Bronchial epithelial cell (primary cell): ENCODE measurements around the gene GSTO1. TPM values are rescaled to one million over a fixed set of nuclear protein-coding genes. Genes with fewer than 3 reads are reported as not detected.
A peak's percentile ranks its signal among the peaks of the same experiment; 100 is the strongest.

Source experiments
- DNase-seq: peaks from one replicate; pipeline ENCODE4 v3.0.0-alpha.2; 2010; ENCODE audit warnings: low read depth
- FAIRE-seq: peaks from 2 replicates; lab custom pipeline; 2011; peaks lifted over from hg19 to GRCh38; lab: Jason Lieb, UNC
- H3K27me3 ChIP-seq: 2 replicates; pipeline ENCODE4 v1.5.1; 2011; ENCODE audit warnings: low read length; ENCODE audit not compliant: control insufficient read depth, insufficient read depth
- H3K36me3 ChIP-seq: 2 replicates; pipeline ENCODE4 v1.5.1; 2011; ENCODE audit warnings: low read length; ENCODE audit not compliant: control insufficient read depth, insufficient read depth
- H3K4me3 ChIP-seq: 2 replicates; pipeline ENCODE4 v1.5.1; 2011; ENCODE audit warnings: mild to moderate bottlenecking, low read depth, low read length, control low read depth
- CTCF ChIP-seq: IDR thresholded peaks from 2 replicates; pipeline ENCODE4 v1.5.1; 2011; ENCODE audit warnings: mild to moderate bottlenecking, moderate library complexity, low read length, control low read depth, inconsistent platforms; ENCODE audit not compliant: insufficient read depth, severe bottlenecking
- total RNA-seq: library from RNA; depleted of rRNA; stranded (reverse); fragments of >200 nt; gene quantifications from 2 replicates; pipeline ENCODE4 v1.2.1, GENCODE V29; 2014

The GSTO1 gene
- total RNA-seq, 1 donor from 2014 or later = 158 TPM

GRCh38 chr10:104273286-104273685 lies 18.6 kb downstream of the GSTO1 start:
- no peak for FAIRE-seq
- DNase-seq = no peak
- TF ChIP-seq CTCF = no peak
- Histone ChIP-seq H3K27me3 (no peaks in the 10 kb centered on the region), H3K36me3 (no peaks in the 10 kb centered on the region), H3K4me3 (no peak overlapping the region)

GRCh38 chr10:104273899-104274575 lies 19.3 kb downstream of the GSTO1 start:
- Histone ChIP-seq H3K27me3 (no peaks in the 10 kb centered on the region), H3K4me3 (no peak overlapping the region), H3K36me3 (no peaks in the 10 kb centered on the region)
- DNase-seq = no peak
- no peak for FAIRE-seq
- TF ChIP-seq CTCF = no peak

GRCh38 chr10:104274762-104275721 lies 20.4 kb downstream of the GSTO1 start:
- no peak for FAIRE-seq
- H3K27me3 ChIP-seq = no peaks in the 10 kb centered on the region
- H3K36me3 ChIP-seq = no peaks in the 10 kb centered on the region
- H3K4me3 ChIP-seq = peak overlapping the region; percentile 50
- DNase-seq = peak; percentile 58
- peak; percentile 96 for TF ChIP-seq CTCF

GRCh38 chr10:104276192-104276591 lies 21.5 kb downstream of the GSTO1 start:
- FAIRE-seq = no peak
- no peak for TF ChIP-seq CTCF
- no peak overlapping the region for H3K4me3 ChIP-seq

GRCh38 chr10:104277785-104278184 lies 23.1 kb downstream of the GSTO1 start:
- H3K27me3 ChIP-seq = no peaks in the 10 kb centered on the region
- no peak for TF ChIP-seq CTCF
- H3K36me3 ChIP-seq = no peaks in the 10 kb centered on the region
- FAIRE-seq (no peak), DNase-seq (peak; percentile 34)
- no peak overlapping the region for H3K4me3 ChIP-seq

More at GRCh38 chr10:104276192-104276591, 21.5 kb downstream of the GSTO1 start:
- H3K27me3 ChIP-seq = no peaks in the 10 kb centered on the region
- no peak for DNase-seq
- H3K36me3 ChIP-seq = no peaks in the 10 kb centered on the region
